ENCODE data around the gene CASP7. TPM values are rescaled to one million over a fixed set of nuclear protein-coding genes. Genes with fewer than 3 reads are reported as not detected.

Gene CASP7
- total and polyA plus RNA-seq, 10 of the 15 experiments (the other 5 are each of a cell fraction or from before 2014, with no cell fraction given) = 23.7 to 34.4 (median 28.7) TPM

DNA sequence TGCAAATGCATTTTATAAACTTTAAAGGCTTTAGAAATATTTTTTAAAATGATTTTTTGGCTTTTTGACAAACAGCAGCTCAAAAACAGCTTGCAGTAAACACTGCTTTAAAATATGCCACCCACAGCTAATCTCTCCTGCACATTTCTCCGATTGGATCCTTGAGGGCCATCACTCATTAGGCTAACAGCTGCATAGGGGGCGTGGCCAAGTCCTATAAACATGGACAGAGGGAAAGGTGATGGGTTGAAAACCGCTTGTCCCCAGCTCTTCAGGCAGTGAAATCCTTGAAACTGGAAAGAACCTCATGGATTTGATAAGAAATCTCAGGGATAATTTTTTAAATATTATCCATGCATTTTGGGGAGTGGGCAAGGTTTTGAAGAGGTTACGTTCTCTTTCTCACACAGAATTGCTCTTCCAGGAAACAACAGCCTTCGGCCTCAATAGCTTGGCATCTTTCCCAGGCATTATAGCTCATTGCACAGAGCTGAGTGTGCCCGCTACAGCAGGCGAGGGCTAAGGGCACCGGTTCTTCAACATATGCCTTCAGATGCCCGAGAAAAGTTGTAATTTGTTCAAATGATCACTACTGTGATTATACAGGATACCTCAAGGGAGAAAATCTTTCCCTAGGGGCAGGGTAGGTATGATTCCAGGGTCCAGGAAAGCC is 73.4 kb downstream of the CASP7 start (continued):
- no peak for TF ChIP-seq ZZZ3 (IDR thresholded peaks at IDR 0.05; ENCODE audit: control insufficient read depth, insufficient read length, low read depth)

DNA sequence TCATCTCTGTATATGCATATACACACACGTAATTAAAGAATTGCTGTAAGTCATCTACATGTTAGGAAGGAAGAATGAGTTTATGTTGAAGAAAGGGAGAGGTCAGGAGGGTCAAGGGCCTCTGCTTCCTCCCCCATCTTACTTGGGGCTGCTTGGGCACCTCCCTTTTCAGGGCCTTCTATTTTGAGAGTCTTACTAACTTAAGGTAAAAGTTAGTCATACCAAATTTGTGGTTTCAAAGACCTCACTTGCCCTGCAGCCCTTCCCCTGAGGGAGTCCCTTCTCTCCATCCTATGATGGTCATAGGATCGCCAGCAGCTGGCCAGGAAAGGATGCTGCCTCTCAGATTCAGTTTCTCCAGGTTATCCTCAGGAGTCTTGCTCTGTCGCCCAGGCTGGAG is 74.4 kb downstream of the CASP7 start:
- intact Hi-C loops (cut with micrococcal nuclease; ENCODE audit: unreplicated experiment) = no loop called here
- FAIRE-seq = no peak
- Histone ChIP-seq H3K36me3 (ENCODE audit: control insufficient read depth in 2 of 2, insufficient read depth in 2 of 2, low read length in 1 of 2) (no peaks in the 10 kb centered on the region), H3K9me3 (replicated peaks; ENCODE audit: control insufficient read depth, insufficient read depth, low read length) (no peaks in the 10 kb centered on the region), H3K79me2 (ENCODE audit: control insufficient read depth, insufficient read depth, low read length) (no peaks in the 10 kb centered on the region), H3K9ac (ENCODE audit: control insufficient read depth, insufficient read depth, low read length) (no peak overlapping the region), H3K4me2 (ENCODE audit: control insufficient read depth, insufficient read depth) (no peak overlapping the region), H3K27me3 (replicated peaks in 1 of 2; ENCODE audit: control insufficient read depth in 2 of 2, insufficient read depth in 2 of 2, low read length in 1 of 2) (no peaks in the 10 kb centered on the region), H2AFZ (ENCODE audit: control insufficient read depth, low read depth, low read length) (no peak overlapping the region), H3K27ac (ENCODE audit: control insufficient read depth, insufficient read depth) (no peak overlapping the region), H4K20me1 (ENCODE audit: control insufficient read depth, insufficient read depth) (no peaks in the 10 kb centered on the region), H3K4me3 (no peak overlapping the region), H3K4me1 (ENCODE audit: control insufficient read depth, insufficient read depth, low read length) (no peaks in the 10 kb centered on the region)
- no peak for ATAC-seq
- DNase-seq (ENCODE audit: low read depth, low spot score) = no peak
- ChIA-PET SMC1A (ENCODE audit: uncharacterized antibody, unreplicated experiment) (no interaction called here), RAD21 (ENCODE audit: unreplicated experiment) (no interaction called here), CTCF (interaction anchor here (1.7 kb wide), 1 partner anchor 45 kb away, joined by 6 read pairs; no protein-coding TSS in a partner anchor), POLR2A (no interaction called here)
- no TSS peak for BruUV-seq (replicated peaks)
- WGBS (ENCODE audit: insufficient coverage, insufficient replicate concordance, low lambda C conversion rate, missing lambda C conversion rate) = 29% methylated on average over 3 of the region's 3 CpGs
- in situ Hi-C loops (cut with MboI) = no loop called here
- TF ChIP-seq, protein P1, sequence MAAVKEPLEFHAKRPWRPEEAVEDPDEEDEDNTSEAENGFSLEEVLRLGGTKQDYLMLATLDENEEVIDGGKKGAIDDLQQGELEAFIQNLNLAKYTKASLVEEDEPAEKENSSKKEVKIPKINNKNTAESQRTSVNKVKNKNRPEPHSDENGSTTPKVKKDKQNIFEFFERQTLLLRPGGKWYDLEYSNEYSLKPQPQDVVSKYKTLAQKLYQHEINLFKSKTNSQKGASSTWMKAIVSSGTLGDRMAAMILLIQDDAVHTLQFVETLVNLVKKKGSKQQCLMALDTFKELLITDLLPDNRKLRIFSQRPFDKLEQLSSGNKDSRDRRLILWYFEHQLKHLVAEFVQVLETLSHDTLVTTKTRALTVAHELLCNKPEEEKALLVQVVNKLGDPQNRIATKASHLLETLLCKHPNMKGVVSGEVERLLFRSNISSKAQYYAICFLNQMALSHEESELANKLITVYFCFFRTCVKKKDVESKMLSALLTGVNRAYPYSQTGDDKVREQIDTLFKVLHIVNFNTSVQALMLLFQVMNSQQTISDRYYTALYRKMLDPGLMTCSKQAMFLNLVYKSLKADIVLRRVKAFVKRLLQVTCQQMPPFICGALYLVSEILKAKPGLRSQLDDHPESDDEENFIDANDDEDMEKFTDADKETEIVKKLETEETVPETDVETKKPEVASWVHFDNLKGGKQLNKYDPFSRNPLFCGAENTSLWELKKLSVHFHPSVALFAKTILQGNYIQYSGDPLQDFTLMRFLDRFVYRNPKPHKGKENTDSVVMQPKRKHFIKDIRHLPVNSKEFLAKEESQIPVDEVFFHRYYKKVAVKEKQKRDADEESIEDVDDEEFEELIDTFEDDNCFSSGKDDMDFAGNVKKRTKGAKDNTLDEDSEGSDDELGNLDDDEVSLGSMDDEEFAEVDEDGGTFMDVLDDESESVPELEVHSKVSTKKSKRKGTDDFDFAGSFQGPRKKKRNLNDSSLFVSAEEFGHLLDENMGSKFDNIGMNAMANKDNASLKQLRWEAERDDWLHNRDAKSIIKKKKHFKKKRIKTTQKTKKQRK (IDR thresholded peaks at IDR 0.05; ENCODE audit: low read depth, low read length) = no peak
- TF ChIP-seq NKRF (conservative IDR thresholded peaks at IDR 0.05) (no peak), CBX5 (IDR thresholded peaks at IDR 0.05; ENCODE audit: low read depth) (no peak), CHD4 (IDR thresholded peaks at IDR 0.05) (no peak), EP300 (IDR thresholded peaks at IDR 0.05; ENCODE audit: borderline replicate concordance in 1 of 2, control insufficient read depth in 1 of 2, low read depth in 2 of 2, low read length in 2 of 2) (no peak), HDAC2 (IDR thresholded peaks at IDR 0.05) (no peak), NR2C2 (IDR thresholded peaks at IDR 0.05; ENCODE audit: borderline replicate concordance, control insufficient read depth, insufficient read length, low read depth) (no peak), FOXK2 (IDR thresholded peaks at IDR 0.05) (no peak), SREBF1 (IDR thresholded peaks at IDR 0.05; ENCODE audit: low read length) (no peak), GATAD2B (conservative IDR thresholded peaks at IDR 0.05; ENCODE audit: low read depth) (no peak), STAT3 (IDR thresholded peaks at IDR 0.05; ENCODE audit: low read depth, low read length) (no peak)
- TF ChIP-seq, protein P2, sequence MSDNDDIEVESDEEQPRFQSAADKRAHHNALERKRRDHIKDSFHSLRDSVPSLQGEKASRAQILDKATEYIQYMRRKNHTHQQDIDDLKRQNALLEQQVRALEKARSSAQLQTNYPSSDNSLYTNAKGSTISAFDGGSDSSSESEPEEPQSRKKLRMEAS (IDR thresholded peaks at IDR 0.05; ENCODE audit: low read depth, low read length) = no peak
- TF ChIP-seq, protein P3, sequence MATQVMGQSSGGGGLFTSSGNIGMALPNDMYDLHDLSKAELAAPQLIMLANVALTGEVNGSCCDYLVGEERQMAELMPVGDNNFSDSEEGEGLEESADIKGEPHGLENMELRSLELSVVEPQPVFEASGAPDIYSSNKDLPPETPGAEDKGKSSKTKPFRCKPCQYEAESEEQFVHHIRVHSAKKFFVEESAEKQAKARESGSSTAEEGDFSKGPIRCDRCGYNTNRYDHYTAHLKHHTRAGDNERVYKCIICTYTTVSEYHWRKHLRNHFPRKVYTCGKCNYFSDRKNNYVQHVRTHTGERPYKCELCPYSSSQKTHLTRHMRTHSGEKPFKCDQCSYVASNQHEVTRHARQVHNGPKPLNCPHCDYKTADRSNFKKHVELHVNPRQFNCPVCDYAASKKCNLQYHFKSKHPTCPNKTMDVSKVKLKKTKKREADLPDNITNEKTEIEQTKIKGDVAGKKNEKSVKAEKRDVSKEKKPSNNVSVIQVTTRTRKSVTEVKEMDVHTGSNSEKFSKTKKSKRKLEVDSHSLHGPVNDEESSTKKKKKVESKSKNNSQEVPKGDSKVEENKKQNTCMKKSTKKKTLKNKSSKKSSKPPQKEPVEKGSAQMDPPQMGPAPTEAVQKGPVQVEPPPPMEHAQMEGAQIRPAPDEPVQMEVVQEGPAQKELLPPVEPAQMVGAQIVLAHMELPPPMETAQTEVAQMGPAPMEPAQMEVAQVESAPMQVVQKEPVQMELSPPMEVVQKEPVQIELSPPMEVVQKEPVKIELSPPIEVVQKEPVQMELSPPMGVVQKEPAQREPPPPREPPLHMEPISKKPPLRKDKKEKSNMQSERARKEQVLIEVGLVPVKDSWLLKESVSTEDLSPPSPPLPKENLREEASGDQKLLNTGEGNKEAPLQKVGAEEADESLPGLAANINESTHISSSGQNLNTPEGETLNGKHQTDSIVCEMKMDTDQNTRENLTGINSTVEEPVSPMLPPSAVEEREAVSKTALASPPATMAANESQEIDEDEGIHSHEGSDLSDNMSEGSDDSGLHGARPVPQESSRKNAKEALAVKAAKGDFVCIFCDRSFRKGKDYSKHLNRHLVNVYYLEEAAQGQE (IDR thresholded peaks at IDR 0.05; ENCODE audit: low read depth, low read length) = no peak
